Colonic mucosa (tissue), 4 donors: ENCODE measurements around the gene RSKR. TPM values are rescaled to one million over a fixed set of nuclear protein-coding genes. Genes with fewer than 3 reads are reported as not detected.

Experiments used
- DNase-seq: peaks from one replicate; pipeline ENCODE4 v3.0.0-alpha.2; 2020
- H3K27ac ChIP-seq: fragments of 200-600 bp; one replicate; pipeline ENCODE4 v1.8.0; 2021
- H3K27me3 ChIP-seq: fragments of 200-600 bp; one replicate; pipeline ENCODE4 v1.8.0; 2021
- H3K36me3 ChIP-seq: fragments of 200-600 bp; one replicate; pipeline ENCODE4 v1.8.0; 2021
- H3K4me1 ChIP-seq: fragments of 200-600 bp; one replicate; pipeline ENCODE4 v1.8.0; 2021; ENCODE audit warnings: mild to moderate bottlenecking
- H3K4me3 ChIP-seq: fragments of 200-600 bp; one replicate; pipeline ENCODE4 v1.8.0; 2021
- H3K9ac ChIP-seq, 2 donors: one replicate each; pipeline ENCODE4 v1.7.0; 2013; ENCODE audit warnings: control low read depth in 2 of 2, low read depth in 2 of 2, low read length in 2 of 2
- H3K9me3 ChIP-seq: fragments of 200-600 bp; one replicate; pipeline ENCODE4 v1.8.0; 2021
- intact Hi-C: fragments of 100-400 bp; cut with DNase I; formaldehyde crosslinking; loops from one replicate; pipeline ENCODE4 v1.14.1; 2022
- total RNA-seq, 2 donors: library from RNA; stranded (reverse); fragmentation: NEBNext Ultra II Directional in 1 of 2; extraction: Animal tissue kit (Norgen Biotek cat#: 25700) in 1 of 2; gene quantifications; one replicate each; pipeline ENCODE4 v1.2.1, GENCODE V29; 2021
- TF ChIP-seq, protein P1 (sequence below): fragments of 200-600 bp; IDR thresholded peaks from one replicate; pipeline ENCODE4 v1.8.0; 2022; ENCODE audit warnings: antibody characterized with exemption, mild to moderate bottlenecking
- donor health status: healthy.
- donor health status: DM: no; HTN: no; CAD: no.
- donor health status: DM: no; HTN: no; CAD: no.

RSKR gene
- total RNA-seq, 2 donors from 2014 or later: 3.2 to 16.2 TPM

DNA sequence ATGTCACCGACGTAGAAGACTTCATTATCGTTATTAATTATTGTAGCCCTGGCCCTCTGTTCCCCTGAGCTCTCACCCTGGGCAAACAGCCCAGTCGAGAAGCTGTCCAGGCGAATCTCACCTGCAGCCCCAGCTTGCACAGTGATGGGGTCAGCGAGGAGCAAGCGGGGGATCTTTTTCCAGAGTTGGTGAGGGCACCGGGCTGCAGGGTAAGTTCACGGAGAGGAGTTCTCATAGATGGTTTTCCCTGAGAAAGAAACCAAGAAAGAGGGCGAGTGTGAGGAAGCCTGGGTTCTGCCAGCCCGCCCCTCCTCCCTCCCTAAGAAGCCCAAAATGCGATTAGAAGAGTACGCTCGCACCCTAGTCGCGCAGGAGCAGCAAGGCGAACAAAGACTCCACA, 15.6 kb downstream of the RSKR start:
- TF ChIP-seq, protein P1, sequence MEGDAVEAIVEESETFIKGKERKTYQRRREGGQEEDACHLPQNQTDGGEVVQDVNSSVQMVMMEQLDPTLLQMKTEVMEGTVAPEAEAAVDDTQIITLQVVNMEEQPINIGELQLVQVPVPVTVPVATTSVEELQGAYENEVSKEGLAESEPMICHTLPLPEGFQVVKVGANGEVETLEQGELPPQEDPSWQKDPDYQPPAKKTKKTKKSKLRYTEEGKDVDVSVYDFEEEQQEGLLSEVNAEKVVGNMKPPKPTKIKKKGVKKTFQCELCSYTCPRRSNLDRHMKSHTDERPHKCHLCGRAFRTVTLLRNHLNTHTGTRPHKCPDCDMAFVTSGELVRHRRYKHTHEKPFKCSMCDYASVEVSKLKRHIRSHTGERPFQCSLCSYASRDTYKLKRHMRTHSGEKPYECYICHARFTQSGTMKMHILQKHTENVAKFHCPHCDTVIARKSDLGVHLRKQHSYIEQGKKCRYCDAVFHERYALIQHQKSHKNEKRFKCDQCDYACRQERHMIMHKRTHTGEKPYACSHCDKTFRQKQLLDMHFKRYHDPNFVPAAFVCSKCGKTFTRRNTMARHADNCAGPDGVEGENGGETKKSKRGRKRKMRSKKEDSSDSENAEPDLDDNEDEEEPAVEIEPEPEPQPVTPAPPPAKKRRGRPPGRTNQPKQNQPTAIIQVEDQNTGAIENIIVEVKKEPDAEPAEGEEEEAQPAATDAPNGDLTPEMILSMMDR: no peak
- peak overlapping the region; percentile 54 to 94 for H3K9ac ChIP-seq
- H3K9me3 ChIP-seq: no peaks in the 10 kb centered on the region
- H3K27me3 ChIP-seq: no peaks in the 10 kb centered on the region
- H3K36me3 ChIP-seq: no peaks in the 10 kb centered on the region
- H3K4me1 ChIP-seq: peaks cover 8% of the 10 kb centered on the region
- DNase-seq: no peak
- intact Hi-C loops: loop anchor here (5.0 kb wide), 1 partner anchor 44 kb away; no protein-coding TSS in a partner anchor
- H3K4me3 ChIP-seq: peak overlapping the region; percentile 59
- peak overlapping the region; percentile 95 for H3K27ac ChIP-seq

DNA sequence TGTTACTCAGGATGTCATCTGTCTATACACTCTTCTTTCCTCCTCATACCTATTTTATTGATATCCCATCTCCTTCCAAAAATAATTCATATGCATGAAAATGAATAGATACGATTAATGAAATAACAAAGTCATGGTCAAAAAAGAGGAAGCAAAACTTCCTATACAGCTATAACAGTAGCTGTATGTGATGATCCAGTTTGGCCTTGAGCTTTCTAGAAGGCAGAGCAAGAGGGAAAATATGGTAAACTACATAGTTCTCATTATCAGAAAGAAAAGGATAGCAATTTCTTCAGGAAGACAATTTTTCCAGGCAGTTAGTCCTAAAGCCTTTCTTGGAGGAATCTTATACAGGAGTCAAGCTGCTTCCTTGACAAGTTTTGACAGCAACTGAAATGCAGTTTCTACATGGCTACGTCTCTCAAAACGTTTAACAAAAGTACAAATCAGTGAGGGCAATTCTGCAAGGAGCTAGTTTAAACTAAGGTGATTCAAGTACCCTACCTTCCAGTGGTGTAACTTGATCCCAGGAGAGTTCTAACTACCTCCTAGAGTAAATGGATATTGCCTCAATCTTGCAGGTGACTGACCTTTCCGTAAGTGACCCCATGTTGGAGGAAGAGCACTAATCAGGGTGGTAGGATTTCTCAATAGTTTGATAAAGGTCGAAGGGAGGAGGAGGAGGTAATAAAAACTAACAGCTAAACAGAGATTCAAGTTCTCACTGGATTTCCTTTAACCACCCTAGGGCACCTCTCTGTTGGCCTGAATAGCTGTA, 16.2 kb downstream of the RSKR start:
- TF ChIP-seq, protein P1: no peak
- no peaks in the 10 kb centered on the region for H3K27me3 ChIP-seq
- peaks cover 8% of the 10 kb centered on the region for H3K4me1 ChIP-seq
- peak overlapping the region; percentile 59 for H3K4me3 ChIP-seq
- H3K9ac ChIP-seq: peak overlapping the region in 1 of 2 donors; percentile 94
- no peaks in the 10 kb centered on the region for H3K9me3 ChIP-seq
- no peak for DNase-seq
- intact Hi-C loops: loop anchor here (5.0 kb wide), 1 partner anchor 45 kb away; no protein-coding TSS in a partner anchor
- no peak overlapping the region for H3K27ac ChIP-seq
- H3K36me3 ChIP-seq: no peaks in the 10 kb centered on the region

- TF ChIP-seq, protein P1: no peak
Measured at GRCh38 chr17:28592260-28592659, 21.7 kb downstream of the RSKR start.

GRCh38 chr17:28585851-28586250, 28.1 kb downstream of the RSKR start:
- Histone ChIP-seq H3K36me3 (no peaks in the 10 kb centered on the region), H3K4me3 (no peak overlapping the region), H3K9ac (no peak overlapping the region), H3K27me3 (no peaks in the 10 kb centered on the region), H3K9me3 (no peaks in the 10 kb centered on the region), H3K4me1 (no peaks in the 10 kb centered on the region), H3K27ac (no peak overlapping the region)
- no peak for DNase-seq
- intact Hi-C loops: no loop called here
- TF ChIP-seq, protein P1: no peak

More at GRCh38 chr17:28592260-28592659, 21.7 kb downstream of the RSKR start:
- H3K9ac ChIP-seq: no peak overlapping the region
- no peak overlapping the region for H3K4me3 ChIP-seq
- no peaks in the 10 kb centered on the region for H3K27me3 ChIP-seq
- no peaks in the 10 kb centered on the region for H3K36me3 ChIP-seq
- H3K9me3 ChIP-seq: no peaks in the 10 kb centered on the region
- H3K27ac ChIP-seq: no peak overlapping the region
- no peaks in the 10 kb centered on the region for H3K4me1 ChIP-seq
- no peak for DNase-seq
- intact Hi-C loops: no loop called here

GRCh38 chr17:28584434-28584833, 29.6 kb downstream of the RSKR start:
- no peaks in the 10 kb centered on the region for H3K27me3 ChIP-seq
- H3K36me3 ChIP-seq: no peaks in the 10 kb centered on the region
- no peaks in the 10 kb centered on the region for H3K4me1 ChIP-seq
- intact Hi-C loops: no loop called here
- no peaks in the 10 kb centered on the region for H3K9me3 ChIP-seq
- no peak overlapping the region for H3K9ac ChIP-seq
- no peak overlapping the region for H3K4me3 ChIP-seq
- TF ChIP-seq, protein P1: no peak
- no peak for DNase-seq
- no peak overlapping the region for H3K27ac ChIP-seq
